Spleen (tissue), 11 donors: ENCODE results near the gene SH3BP1. TPM values are rescaled to one million over a fixed set of nuclear protein-coding genes. Genes with fewer than 3 reads are reported as not detected.
A peak's percentile ranks its signal among the peaks of the same experiment; 100 is the strongest.

ENCODE experiments used
- DNase-seq: peaks from one replicate; pipeline ENCODE4 v3.0.0-alpha.2; 2020
- H3K27ac ChIP-seq, 8 donors: fragments of 200-600 bp; sonication (generic) in 7 of 8; 1 replicate in 4 of 8; 2 replicates in 4 of 8; pipeline versions ENCODE4 v1.5.0 to v1.8.0; 2016 to 2021; ENCODE audit warnings: inconsistent platforms in 4 of 8, mild to moderate bottlenecking in 4 of 8, moderate library complexity in 1 of 8
- H3K27me3 ChIP-seq, 7 donors: fragments of 200-600 bp; sonication (generic) in 6 of 7; replicated peaks in 1 of 7; 1 replicate in 4 of 7; 2 replicates in 3 of 7; pipeline versions ENCODE4 v1.5.0 to v1.8.0; 2016 to 2021; ENCODE audit warnings: inconsistent platforms in 3 of 7, mild to moderate bottlenecking in 1 of 7
- H3K36me3 ChIP-seq, 6 donors: fragments of 200-600 bp; sonication (generic) in 5 of 6; 1 replicate in 4 of 6; 2 replicates in 2 of 6; pipeline versions ENCODE4 v1.5.0 to v1.8.0; 2016 to 2021; ENCODE audit warnings: inconsistent platforms in 2 of 6
- H3K4me1 ChIP-seq, 6 donors: fragments of 200-600 bp; sonication (generic) in 5 of 6; 1 replicate in 3 of 6; 2 replicates in 3 of 6; pipeline versions ENCODE4 v1.5.0 to v1.8.0; 2016 to 2021; ENCODE audit warnings: inconsistent platforms in 3 of 6
- H3K4me3 ChIP-seq, 8 donors: fragments of 200-600 bp; sonication (generic) in 7 of 8; 1 replicate in 4 of 8; 2 replicates in 4 of 8; pipeline versions ENCODE4 v1.5.0 to v1.8.0; 2016 to 2021; ENCODE audit warnings: inconsistent platforms in 4 of 8, mild to moderate bottlenecking in 4 of 8, moderate library complexity in 2 of 8
- H3K9me3 ChIP-seq, 8 donors: fragments of 200-600 bp; sonication (generic) in 7 of 8; 1 replicate in 4 of 8; 2 replicates in 4 of 8; pipeline versions ENCODE4 v1.5.0 to v1.8.0; 2016 to 2021; ENCODE audit warnings: inconsistent platforms in 4 of 8
- POLR2A ChIP-seq, 3 donors: fragments of 450-650 bp; IDR thresholded peaks; one replicate each; pipeline ENCODE4 v1.5.1; 2017; ENCODE audit warnings: antibody characterized with exemption in 3 of 3, mild to moderate bottlenecking in 1 of 3
- POLR2AphosphoS5 ChIP-seq, 3 donors: sonication (generic); formaldehyde crosslinking; IDR thresholded peaks; one replicate each; pipeline ENCODE4 v1.5.1; 2017; ENCODE audit warnings: antibody characterized with exemption in 3 of 3
- WGBS, 5 donors: extraction: QIAGEN DNeasy Blood & Tissue Kit in 3 of 5; methylation state at CpG; one replicate each; pipeline versions ENCODE4 v1.1.5 to v1.1.7; 2013 to 2018; 5-methylcytosine and 5-hydroxymethylcytosine counted together
- intact Hi-C: fragments of 100-400 bp; cut with DNase I; formaldehyde crosslinking; loops from one replicate; pipeline ENCODE4 v1.15.0; 2023; ENCODE audit warnings: low total_unique reads
- polyA plus RNA-seq, 3 donors: library from polyadenylated mRNA; stranded (reverse); fragments of 200-250 nt; gene quantifications; one replicate each; pipeline ENCODE4 v1.2.1, GENCODE V29; 2013
- total RNA-seq, 7 donors: library from RNA; depleted of rRNA in 3 of 7; stranded (reverse); fragments of >200 nt in 3 of 7; fragmentation: NEBNext Ultra II Directional in 4 of 7; extraction: Animal tissue kit (Norgen Biotek cat#: 25700) in 4 of 7; gene quantifications; one replicate each; pipeline versions ENCODE4 v1.1.0 to v1.2.1, GENCODE V29; 2016 to 2021
- TF ChIP-seq, protein P1 (sequence below), 11 experiments: fragments of 200-600 bp in 7 of 11; fragments of 450-650 bp in 4 of 11; sonication (generic) in 4 of 11; IDR thresholded peaks in 8 of 11; conservative IDR thresholded peaks in 3 of 11; 1 replicate in 7 of 11; 2 replicates in 4 of 11; pipeline versions ENCODE4 v1.4.0 to v1.8.0; 2016 to 2021; ENCODE audit warnings: antibody characterized with exemption in 11 of 11, inconsistent platforms in 4 of 11, mild to moderate bottlenecking in 1 of 11
- donor health status: healthy with polysubstance abuse.
- donor health status: DM: no; HTN: no; CAD: no; lungs with moderate emphysema.
- donor health status: DM: no; HTN: no; CAD: no.
- donor health status: Bipolar disorder and iron deficiency.
- donor health status: healthy.
- donor health status: DM: no; HTN: no; CAD: no.
- donor health status: DM: yes; HTN: yes; CAD: no.

SH3BP1 gene
- total and polyA plus RNA-seq, 10 donors = 17.7 to 78.9 (median 57.2) TPM

DNA sequence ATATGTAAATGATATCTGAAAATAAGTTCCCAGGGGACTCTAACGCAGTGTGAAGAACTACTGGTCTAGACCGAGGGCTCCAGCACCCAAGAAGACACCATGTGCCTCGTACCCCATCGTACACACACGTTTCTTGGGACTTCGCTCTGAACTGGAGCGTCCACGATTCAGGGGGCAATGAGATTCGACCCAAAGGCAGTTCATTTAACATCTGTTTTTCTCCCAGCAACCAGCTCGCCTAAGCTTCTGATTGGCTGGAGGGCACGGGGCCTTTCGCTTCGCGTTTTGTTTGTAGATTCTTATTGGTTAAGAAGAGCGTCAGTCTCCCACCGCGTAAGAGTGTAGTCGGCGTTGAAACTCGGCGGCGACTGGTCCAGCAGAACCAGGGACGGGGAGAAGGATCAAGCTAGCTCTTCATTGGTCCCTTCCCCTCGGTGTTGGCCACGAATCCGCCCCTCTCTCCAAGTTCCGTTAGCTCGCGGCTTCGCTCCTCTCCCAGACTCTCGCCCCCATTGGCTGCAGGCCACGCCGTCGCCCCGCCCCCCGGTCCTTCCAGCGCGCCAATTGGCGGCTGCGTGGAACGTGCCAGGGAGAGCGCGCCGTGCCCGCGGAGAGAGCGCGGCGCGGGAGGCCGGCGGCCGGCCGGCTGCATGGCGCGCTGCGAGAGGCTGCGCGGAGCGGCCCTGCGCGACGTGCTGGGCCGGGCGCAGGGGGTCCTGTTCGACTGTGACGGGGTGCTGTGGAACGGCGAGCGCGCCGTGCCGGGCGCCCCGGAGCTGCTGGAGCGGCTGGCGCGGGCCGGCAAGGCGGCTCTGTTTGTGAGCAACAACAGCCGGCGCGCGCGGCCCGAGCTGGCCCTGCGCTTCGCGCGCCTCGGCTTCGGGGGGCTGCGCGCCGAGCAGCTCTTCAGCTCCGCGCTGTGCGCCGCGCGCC lies 18.9 kb downstream of the SH3BP1 start, which contains the start of gene PDXP:
PDXP (plus strand) TSS at position 591 of the 933 bp plus-strand sequence; CDS start at position 651, 60 bp downstream.
- intact Hi-C loops = no loop called here
- H3K27me3 ChIP-seq = no peaks in the 10 kb centered on the region
- DNase-seq = peak; percentile 99
- WGBS, 5 donors = 1% methylated on average over 51 to 101 of the region's 101 CpGs
- H3K36me3 ChIP-seq = peaks cover 0 to 25% (median 16%) of the 10 kb centered on the region in 6 donors
- peaks cover 19 to 54% (median 44%) of the 10 kb centered on the region in 6 donors for H3K4me1 ChIP-seq
- peak within 1 kb of the TSS; percentile 72 to 88 (median 80) for H3K27ac ChIP-seq
- H3K9me3 ChIP-seq = no peaks in the 10 kb centered on the region
- peak; percentile 80 to 90 (median 87) for TF ChIP-seq POLR2AphosphoS5 (IDR thresholded peaks at IDR 0.05)
- TF ChIP-seq POLR2A (IDR thresholded peaks at IDR 0.05) = no peak
- TF ChIP-seq, protein P1, sequence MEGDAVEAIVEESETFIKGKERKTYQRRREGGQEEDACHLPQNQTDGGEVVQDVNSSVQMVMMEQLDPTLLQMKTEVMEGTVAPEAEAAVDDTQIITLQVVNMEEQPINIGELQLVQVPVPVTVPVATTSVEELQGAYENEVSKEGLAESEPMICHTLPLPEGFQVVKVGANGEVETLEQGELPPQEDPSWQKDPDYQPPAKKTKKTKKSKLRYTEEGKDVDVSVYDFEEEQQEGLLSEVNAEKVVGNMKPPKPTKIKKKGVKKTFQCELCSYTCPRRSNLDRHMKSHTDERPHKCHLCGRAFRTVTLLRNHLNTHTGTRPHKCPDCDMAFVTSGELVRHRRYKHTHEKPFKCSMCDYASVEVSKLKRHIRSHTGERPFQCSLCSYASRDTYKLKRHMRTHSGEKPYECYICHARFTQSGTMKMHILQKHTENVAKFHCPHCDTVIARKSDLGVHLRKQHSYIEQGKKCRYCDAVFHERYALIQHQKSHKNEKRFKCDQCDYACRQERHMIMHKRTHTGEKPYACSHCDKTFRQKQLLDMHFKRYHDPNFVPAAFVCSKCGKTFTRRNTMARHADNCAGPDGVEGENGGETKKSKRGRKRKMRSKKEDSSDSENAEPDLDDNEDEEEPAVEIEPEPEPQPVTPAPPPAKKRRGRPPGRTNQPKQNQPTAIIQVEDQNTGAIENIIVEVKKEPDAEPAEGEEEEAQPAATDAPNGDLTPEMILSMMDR (IDR thresholded peaks at IDR 0.05 in 8 of 11, conservative IDR thresholded peaks at IDR 0.05 in 3 of 11) = peak in 2 of 11 experiments; percentile 20 to 29
- H3K4me3 ChIP-seq = peak within 1 kb of the TSS; percentile 34 to 95 (median 78)

DNA sequence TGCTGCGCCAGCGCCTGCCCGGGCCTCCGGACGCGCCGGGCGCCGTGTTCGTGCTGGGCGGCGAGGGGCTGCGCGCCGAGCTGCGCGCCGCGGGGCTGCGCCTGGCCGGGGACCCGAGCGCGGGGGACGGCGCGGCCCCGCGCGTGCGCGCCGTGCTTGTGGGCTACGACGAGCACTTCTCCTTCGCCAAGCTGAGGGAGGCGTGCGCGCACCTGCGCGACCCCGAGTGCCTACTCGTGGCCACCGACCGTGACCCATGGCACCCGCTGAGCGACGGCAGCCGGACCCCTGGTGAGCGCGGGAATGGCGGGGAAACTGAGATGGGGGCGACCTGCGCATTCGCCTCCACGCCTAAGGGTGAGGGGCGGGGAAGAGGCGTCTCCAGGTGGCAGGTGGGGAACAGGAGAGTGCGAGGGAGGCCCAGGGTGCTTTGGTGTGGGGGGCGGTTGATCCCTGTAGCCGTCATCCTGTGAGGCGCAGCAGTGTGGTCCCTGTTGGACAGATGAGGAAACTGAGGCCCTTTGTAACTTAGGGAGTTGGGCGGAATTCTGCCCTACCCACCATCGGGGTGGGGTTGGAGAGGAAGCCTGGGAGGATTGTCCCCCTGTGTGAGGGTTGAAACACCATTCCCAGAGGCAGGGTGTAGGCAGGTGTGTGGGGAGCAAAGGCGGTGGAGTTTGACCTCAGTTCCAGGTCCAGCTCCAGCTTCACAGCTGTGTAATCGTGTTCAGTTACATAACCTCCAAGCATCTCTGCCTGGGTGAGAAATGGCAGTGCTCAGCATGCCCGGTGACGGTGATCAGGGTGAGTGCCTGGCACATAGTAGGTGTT lies 19.8 kb downstream of the SH3BP1 start:
- peaks cover 0 to 17% (median 7%) of the 10 kb centered on the region in 6 donors for H3K36me3 ChIP-seq
- peak overlapping the region in 6 of 8 donors; percentile 58 to 88 (median 84) for H3K27ac ChIP-seq
- peak; percentile 90 for DNase-seq
- intact Hi-C loops = no loop called here
- TF ChIP-seq POLR2AphosphoS5 (IDR thresholded peaks at IDR 0.05) (no peak), POLR2A (IDR thresholded peaks at IDR 0.05) (no peak)
- TF ChIP-seq, protein P1 (IDR thresholded peaks at IDR 0.05 in 8 of 11, conservative IDR thresholded peaks at IDR 0.05 in 3 of 11) = no peak
- H3K4me3 ChIP-seq = peak overlapping the region; percentile 34 to 95 (median 78)
- peaks cover 19 to 55% (median 44%) of the 10 kb centered on the region in 6 donors for H3K4me1 ChIP-seq
- H3K9me3 ChIP-seq = no peaks in the 10 kb centered on the region
- 3 to 9% (median 4%) methylated on average over 28 to 68 of the region's 68 CpGs for WGBS, 5 donors
- no peaks in the 10 kb centered on the region for H3K27me3 ChIP-seq

- intact Hi-C loops = no loop called here
- peak overlapping the region in 7 of 8 donors; percentile 56 to 95 (median 79) for H3K4me3 ChIP-seq
- H3K27me3 ChIP-seq = no peaks in the 10 kb centered on the region
- WGBS, 5 donors = 65 to 82% (median 74%) methylated on average over 13 to 14 of the region's 14 CpGs
- H3K4me1 ChIP-seq = peaks cover 19 to 55% (median 44%) of the 10 kb centered on the region in 6 donors
- H3K36me3 ChIP-seq = peaks cover 0 to 14% (median 0%) of the 10 kb centered on the region in 6 donors
- DNase-seq = no peak
- peak overlapping the region in 5 of 8 donors; percentile 41 to 88 (median 82) for H3K27ac ChIP-seq
- TF ChIP-seq POLR2AphosphoS5 (IDR thresholded peaks at IDR 0.05) = no peak
- TF ChIP-seq POLR2A (IDR thresholded peaks at IDR 0.05) = no peak
- TF ChIP-seq, protein P1 (IDR thresholded peaks at IDR 0.05 in 8 of 11, conservative IDR thresholded peaks at IDR 0.05 in 3 of 11) = no peak
- H3K9me3 ChIP-seq = no peaks in the 10 kb centered on the region
Measured at GRCh38 chr22:37659897-37660708, 20.6 kb downstream of the SH3BP1 start.
